SK-N-SH treated with all-trans-retinoic acid at 6 μM for 48 hours (cell line): Measurements from ENCODE around the gene ARVCF.

Experiments
- ARNTL ChIP-seq: fragments of 450-650 bp; formaldehyde crosslinking; IDR thresholded peaks from 2 replicates; pipeline ENCODE4 v1.5.0; 2020; ENCODE audit warnings: low read depth, mild to moderate bottlenecking, moderate library complexity, borderline replicate concordance
- CSDC2 ChIP-seq: fragments of 250-450 bp; sonication (Bioruptor Pico); IDR thresholded peaks from 2 replicates; pipeline ENCODE4 v1.5.0; 2020; ENCODE audit warnings: mild to moderate bottlenecking, moderate library complexity
- ZC3H10 ChIP-seq: fragments of 250-450 bp; sonication (Bioruptor Pico); IDR thresholded peaks from 2 replicates; pipeline ENCODE4 v1.5.1; 2021; ENCODE audit warnings: mild to moderate bottlenecking, moderate library complexity
- ZFP3 ChIP-seq: fragments of 250-450 bp; sonication (Bioruptor Pico); IDR thresholded peaks from 2 replicates; pipeline ENCODE4 v1.5.0; 2020; ENCODE audit warnings: mild to moderate bottlenecking, moderate library complexity
- TF ChIP-seq, protein P1 (sequence below): fragments of 250-450 bp; sonication (Bioruptor Pico); IDR thresholded peaks from 2 replicates; pipeline ENCODE4 v1.8.0; 2020; ENCODE audit warnings: mild to moderate bottlenecking, moderate library complexity, borderline replicate concordance

DNA sequence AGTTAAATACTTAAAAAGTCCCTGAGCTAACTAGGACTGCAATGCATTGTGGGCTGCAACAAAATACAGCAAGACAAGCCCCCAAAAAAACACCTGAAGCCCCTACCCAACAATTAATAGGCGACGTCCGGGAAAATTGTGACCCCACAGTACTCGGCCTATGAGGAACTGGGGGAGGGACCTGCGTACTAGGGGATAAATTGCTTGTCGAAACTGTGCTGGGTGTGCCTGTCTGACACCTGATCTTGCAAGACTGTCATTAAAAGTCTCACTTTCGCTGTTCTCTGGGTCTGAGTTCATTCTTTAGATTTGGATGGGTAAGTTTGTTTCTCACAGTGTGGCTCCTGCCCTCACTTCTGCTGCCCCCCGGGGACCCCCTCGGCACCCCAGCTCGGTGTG lies 19.5 kb upstream of the ARVCF start:
- TF ChIP-seq ARNTL (CRISPR knock-in tag) = no peak
- no peak for TF ChIP-seq ZC3H10
- TF ChIP-seq, protein P1, sequence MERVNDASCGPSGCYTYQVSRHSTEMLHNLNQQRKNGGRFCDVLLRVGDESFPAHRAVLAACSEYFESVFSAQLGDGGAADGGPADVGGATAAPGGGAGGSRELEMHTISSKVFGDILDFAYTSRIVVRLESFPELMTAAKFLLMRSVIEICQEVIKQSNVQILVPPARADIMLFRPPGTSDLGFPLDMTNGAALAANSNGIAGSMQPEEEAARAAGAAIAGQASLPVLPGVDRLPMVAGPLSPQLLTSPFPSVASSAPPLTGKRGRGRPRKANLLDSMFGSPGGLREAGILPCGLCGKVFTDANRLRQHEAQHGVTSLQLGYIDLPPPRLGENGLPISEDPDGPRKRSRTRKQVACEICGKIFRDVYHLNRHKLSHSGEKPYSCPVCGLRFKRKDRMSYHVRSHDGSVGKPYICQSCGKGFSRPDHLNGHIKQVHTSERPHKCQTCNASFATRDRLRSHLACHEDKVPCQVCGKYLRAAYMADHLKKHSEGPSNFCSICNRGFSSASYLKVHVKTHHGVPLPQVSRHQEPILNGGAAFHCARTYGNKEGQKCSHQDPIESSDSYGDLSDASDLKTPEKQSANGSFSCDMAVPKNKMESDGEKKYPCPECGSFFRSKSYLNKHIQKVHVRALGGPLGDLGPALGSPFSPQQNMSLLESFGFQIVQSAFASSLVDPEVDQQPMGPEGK (CRISPR knock-in tag) = no peak
- no peak for TF ChIP-seq ZFP3 (CRISPR knock-in tag)
- no peak for TF ChIP-seq CSDC2 (CRISPR knock-in tag)
